T-helper 1 cell (primary cell): ENCODE measurements around the gene PCDH9.

Experiments
- DNase-seq, 5 donors: peaks; one replicate each; pipeline ENCODE4 v3.0.0-alpha.2; 2012 to 2020

PCDH9 gene

GRCh38 chr13:66553391-66553790 lies 676.7 kb downstream of the PCDH9 start:
- DNase-seq: no peak

- no peak for DNase-seq
Observed at GRCh38 chr13:66551128-66551527, 679.0 kb downstream of the PCDH9 start.

GRCh38 chr13:66547685-66548084 lies 682.5 kb downstream of the PCDH9 start:
- no peak for DNase-seq

- DNase-seq: no peak
Observed at GRCh38 chr13:66546534-66547379, 683.4 kb downstream of the PCDH9 start.

GRCh38 chr13:66543780-66544179 lies 686.4 kb downstream of the PCDH9 start:
- DNase-seq: no peak

GRCh38 chr13:66537417-66537816 lies 692.7 kb downstream of the PCDH9 start:
- no peak for DNase-seq

- DNase-seq: no peak
Observed at GRCh38 chr13:66536746-66537145, 693.4 kb downstream of the PCDH9 start.

GRCh38 chr13:66534561-66534960 lies 695.6 kb downstream of the PCDH9 start:
- DNase-seq: no peak

- DNase-seq: no peak
Observed at GRCh38 chr13:66532845-66533244, 697.3 kb downstream of the PCDH9 start.

- DNase-seq: no peak
Observed at GRCh38 chr13:66532146-66532545, 698.0 kb downstream of the PCDH9 start.

GRCh38 chr13:66530686-66531085 lies 699.5 kb downstream of the PCDH9 start:
- no peak for DNase-seq

- no peak for DNase-seq
Observed at GRCh38 chr13:66530158-66530557, 700.0 kb downstream of the PCDH9 start.

- no peak for DNase-seq
Observed at GRCh38 chr13:66528944-66529576, 701.1 kb downstream of the PCDH9 start.

GRCh38 chr13:66528180-66528579 lies 702.0 kb downstream of the PCDH9 start:
- no peak for DNase-seq

GRCh38 chr13:66520511-66521355 lies 709.4 kb downstream of the PCDH9 start:
- no peak for DNase-seq

- no peak for DNase-seq
Observed at GRCh38 chr13:66519259-66519658, 710.9 kb downstream of the PCDH9 start.

- no peak for DNase-seq
Observed at GRCh38 chr13:66518068-66518467, 712.1 kb downstream of the PCDH9 start.

GRCh38 chr13:66513728-66514127 lies 716.4 kb downstream of the PCDH9 start:
- DNase-seq: no peak

- DNase-seq: no peak
Observed at GRCh38 chr13:66509175-66509574, 721.0 kb downstream of the PCDH9 start.

- no peak for DNase-seq
Observed at GRCh38 chr13:66508153-66508909, 721.8 kb downstream of the PCDH9 start.

- no peak for DNase-seq
Observed at GRCh38 chr13:66506979-66507378, 723.2 kb downstream of the PCDH9 start.

GRCh38 chr13:66506051-66506777 lies 723.9 kb downstream of the PCDH9 start:
- no peak for DNase-seq
